Measurements from ENCODE around the gene IL1R2. TPM values are rescaled to one million over a fixed set of nuclear protein-coding genes. Genes with fewer than 3 reads are reported as not detected.
A peak's percentile ranks its signal among the peaks of the same experiment; 100 is the strongest.

The IL1R2 gene
- total and polyA plus RNA-seq, 9 of the 15 experiments (the other 6 are each of a cell fraction or from before 2014, with no cell fraction given), result 0.13 TPM; not detected in 8

DNA sequence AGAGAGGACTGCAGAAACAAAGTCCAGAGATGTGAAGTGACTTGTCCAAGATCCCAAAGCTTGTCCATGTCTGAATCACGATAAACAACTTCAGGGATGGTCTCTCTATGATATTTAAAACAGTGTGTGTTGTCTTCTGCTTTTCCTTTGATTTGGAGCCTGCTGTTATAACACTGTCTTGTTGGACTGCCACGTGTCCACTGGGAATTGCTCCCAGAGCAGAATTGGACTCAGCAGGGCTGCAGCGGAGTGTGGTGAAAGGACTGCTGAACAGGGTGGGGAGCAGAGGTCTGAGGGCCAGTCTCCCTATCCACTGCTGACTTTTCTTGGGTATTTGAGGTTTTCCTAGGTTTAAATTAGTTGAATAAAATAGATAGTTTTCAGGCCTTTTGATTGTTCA, 68.3 kb downstream of the IL1R2 start:
- Histone ChIP-seq H3K4me3 (no peak overlapping the region), H3K4me2 (ENCODE audit: insufficient read depth, low read length) (no peak overlapping the region), H3K9ac (ENCODE audit: insufficient read depth in 1 of 2, low read depth in 2 of 2, low read length in 2 of 2) (no peak overlapping the region), H3K27ac (ENCODE audit: extremely low read depth, low read depth, low read length) (no peak overlapping the region), H4K20me1 (replicated peaks; ENCODE audit: control insufficient read depth, insufficient read depth, low read length) (no peaks in the 10 kb centered on the region), H3K4me1 (replicated peaks in 1 of 2; ENCODE audit: control insufficient read depth in 2 of 2, insufficient read depth in 2 of 2, low read length in 2 of 2) (peaks cover 24 to 55% of the 10 kb centered on the region in 2 experiments), H3K79me2 (ENCODE audit: control insufficient read depth, insufficient read depth, low read length) (no peaks in the 10 kb centered on the region), H2AFZ (ENCODE audit: low read depth, low read length) (peak overlapping the region; percentile 1; the same call in 1 of the 2 replicates), H3K27me3 (ENCODE audit: control insufficient read depth in 2 of 2, insufficient read depth in 2 of 2, low read length in 2 of 2) (no peaks in the 10 kb centered on the region), H3K9me1 (ENCODE audit: control insufficient read depth, insufficient read depth, low read length) (no peaks in the 10 kb centered on the region), H3K9me3 (replicated peaks; ENCODE audit: control insufficient read depth, insufficient read depth, low read depth, low read length) (no peaks in the 10 kb centered on the region), H3K36me3 (ENCODE audit: control insufficient read depth, insufficient read depth, low read length) (no peaks in the 10 kb centered on the region)
- TF ChIP-seq SMARCB1 (IDR thresholded peaks at IDR 0.05; ENCODE audit: insufficient read length, low read depth) (no peak), CXXC5 (CRISPR knock-in tag; IDR thresholded peaks at IDR 0.05) (no peak), ZFP36 (IDR thresholded peaks at IDR 0.05; ENCODE audit: low read depth, low read length, partially characterized antibody) (no peak), CHCHD3 (CRISPR knock-in tag; IDR thresholded peaks at IDR 0.05) (no peak), BCL6 (CRISPR knock-in tag; IDR thresholded peaks at IDR 0.05) (no peak), PPARD (CRISPR knock-in tag; IDR thresholded peaks at IDR 0.05) (no peak)
- TF ChIP-seq, protein P1, sequence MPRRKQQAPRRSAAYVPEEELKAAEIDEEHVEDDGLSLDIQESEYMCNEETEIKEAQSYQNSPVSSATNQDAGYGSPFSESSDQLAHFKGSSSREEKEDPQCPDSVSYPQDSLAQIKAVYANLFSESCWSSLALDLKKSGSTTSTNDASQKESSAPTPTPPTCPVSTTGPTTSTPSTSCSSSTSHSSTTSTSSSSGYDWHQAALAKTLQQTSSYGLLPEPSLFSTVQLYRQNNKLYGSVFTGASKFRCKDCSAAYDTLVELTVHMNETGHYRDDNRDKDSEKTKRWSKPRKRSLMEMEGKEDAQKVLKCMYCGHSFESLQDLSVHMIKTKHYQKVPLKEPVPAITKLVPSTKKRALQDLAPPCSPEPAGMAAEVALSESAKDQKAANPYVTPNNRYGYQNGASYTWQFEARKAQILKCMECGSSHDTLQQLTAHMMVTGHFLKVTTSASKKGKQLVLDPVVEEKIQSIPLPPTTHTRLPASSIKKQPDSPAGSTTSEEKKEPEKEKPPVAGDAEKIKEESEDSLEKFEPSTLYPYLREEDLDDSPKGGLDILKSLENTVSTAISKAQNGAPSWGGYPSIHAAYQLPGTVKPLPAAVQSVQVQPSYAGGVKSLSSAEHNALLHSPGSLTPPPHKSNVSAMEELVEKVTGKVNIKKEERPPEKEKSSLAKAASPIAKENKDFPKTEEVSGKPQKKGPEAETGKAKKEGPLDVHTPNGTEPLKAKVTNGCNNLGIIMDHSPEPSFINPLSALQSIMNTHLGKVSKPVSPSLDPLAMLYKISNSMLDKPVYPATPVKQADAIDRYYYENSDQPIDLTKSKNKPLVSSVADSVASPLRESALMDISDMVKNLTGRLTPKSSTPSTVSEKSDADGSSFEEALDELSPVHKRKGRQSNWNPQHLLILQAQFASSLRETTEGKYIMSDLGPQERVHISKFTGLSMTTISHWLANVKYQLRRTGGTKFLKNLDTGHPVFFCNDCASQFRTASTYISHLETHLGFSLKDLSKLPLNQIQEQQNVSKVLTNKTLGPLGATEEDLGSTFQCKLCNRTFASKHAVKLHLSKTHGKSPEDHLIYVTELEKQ (CRISPR knock-in tag; IDR thresholded peaks at IDR 0.05), result no peak
- TF ChIP-seq, protein P2, sequence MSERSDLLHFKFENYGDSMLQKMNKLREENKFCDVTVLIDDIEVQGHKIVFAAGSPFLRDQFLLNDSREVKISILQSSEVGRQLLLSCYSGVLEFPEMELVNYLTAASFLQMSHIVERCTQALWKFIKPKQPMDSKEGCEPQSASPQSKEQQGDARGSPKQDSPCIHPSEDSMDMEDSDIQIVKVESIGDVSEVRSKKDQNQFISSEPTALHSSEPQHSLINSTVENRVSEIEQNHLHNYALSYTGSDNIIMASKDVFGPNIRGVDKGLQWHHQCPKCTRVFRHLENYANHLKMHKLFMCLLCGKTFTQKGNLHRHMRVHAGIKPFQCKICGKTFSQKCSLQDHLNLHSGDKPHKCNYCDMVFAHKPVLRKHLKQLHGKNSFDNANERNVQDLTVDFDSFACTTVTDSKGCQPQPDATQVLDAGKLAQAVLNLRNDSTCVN (CRISPR knock-in tag; IDR thresholded peaks at IDR 0.05), result no peak
- TF ChIP-seq, protein P3, sequence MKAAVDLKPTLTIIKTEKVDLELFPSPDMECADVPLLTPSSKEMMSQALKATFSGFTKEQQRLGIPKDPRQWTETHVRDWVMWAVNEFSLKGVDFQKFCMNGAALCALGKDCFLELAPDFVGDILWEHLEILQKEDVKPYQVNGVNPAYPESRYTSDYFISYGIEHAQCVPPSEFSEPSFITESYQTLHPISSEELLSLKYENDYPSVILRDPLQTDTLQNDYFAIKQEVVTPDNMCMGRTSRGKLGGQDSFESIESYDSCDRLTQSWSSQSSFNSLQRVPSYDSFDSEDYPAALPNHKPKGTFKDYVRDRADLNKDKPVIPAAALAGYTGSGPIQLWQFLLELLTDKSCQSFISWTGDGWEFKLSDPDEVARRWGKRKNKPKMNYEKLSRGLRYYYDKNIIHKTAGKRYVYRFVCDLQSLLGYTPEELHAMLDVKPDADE (conservative IDR thresholded peaks at IDR 0.05; ENCODE audit: control insufficient read depth, low read depth, low read length), result no peak
- POLR2A ChIA-PET, result no interaction called here
- ATAC-seq, result no peak
- CTCF ChIA-PET (ENCODE audit: low intra/inter-chr PET ratio), result no interaction called here
- DNase-seq (ENCODE audit: extremely low read depth in 1 of 4, low spot score in 3 of 4), result no peak
- 54% methylated on average over 3 of the region's 3 CpGs for WGBS (ENCODE audit: insufficient coverage, low coverage, missing lambda C conversion rate)
- BruUV-seq (replicated peaks), result no TSS peak
- intact Hi-C loops (cut with micrococcal nuclease) (no loop called here), in situ Hi-C loops (cut with MboI) (no loop called here)
- FAIRE-seq, result no peak

Measured in K562 (cell line).